GM21619 (cell line): ENCODE data around the gene ABR.

Experiments
- ATAC-seq: cut with Tn5 transposase; IDR thresholded peaks from one replicate; pipeline ENCODE4 v1.9.1; 2021; ENCODE audit not compliant: unreplicated experiment

Gene ABR

GRCh38 chr17:1034652-1035210 is 145.1 kb downstream of the ABR start:
- ATAC-seq = no peak

- no peak for ATAC-seq
These were observed 146.3 kb downstream of the ABR start for GRCh38 chr17:1033503-1033902.

DNA sequence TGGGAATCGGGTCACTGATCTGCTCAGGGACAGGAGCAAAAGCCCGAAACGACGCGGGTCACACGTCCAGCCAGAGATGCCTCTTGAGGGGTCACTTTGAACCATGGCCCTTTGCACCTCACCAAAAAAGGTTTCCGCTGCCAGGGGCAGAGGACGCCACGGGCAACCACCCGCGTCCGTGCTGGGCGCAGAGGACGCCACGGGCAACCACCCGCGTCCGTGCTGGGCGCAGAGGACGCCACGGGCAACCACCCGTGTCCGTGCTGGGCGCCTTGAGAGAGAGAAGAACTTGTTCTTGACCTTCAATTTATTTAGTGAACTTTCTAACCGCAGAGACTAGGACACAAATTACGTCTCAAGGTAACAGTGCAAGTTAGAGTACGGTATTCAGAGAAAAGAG is 147.4 kb downstream of the ABR start:
- no peak for ATAC-seq

DNA sequence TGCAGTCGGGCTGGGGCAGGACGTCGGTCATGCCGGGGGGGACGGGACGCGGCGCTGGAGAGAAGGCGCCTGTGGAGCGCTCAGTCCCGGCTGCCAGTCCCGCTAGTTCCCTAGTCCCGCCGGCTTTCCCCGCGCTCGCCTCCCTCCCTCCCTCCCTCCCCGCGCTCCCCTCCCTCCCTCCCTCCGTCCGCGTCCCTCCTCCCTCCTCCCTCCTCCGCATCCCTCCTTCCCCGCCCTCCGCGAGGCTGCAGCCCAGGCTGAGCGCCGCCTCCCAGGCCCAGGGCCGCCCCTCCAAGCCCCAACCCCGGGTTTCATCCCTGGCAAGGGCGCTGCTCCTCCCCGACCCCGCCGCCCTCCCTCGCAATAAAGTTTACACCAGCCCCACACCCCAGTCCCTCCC is 148.1 kb downstream of the ABR start:
- ATAC-seq = no peak

DNA sequence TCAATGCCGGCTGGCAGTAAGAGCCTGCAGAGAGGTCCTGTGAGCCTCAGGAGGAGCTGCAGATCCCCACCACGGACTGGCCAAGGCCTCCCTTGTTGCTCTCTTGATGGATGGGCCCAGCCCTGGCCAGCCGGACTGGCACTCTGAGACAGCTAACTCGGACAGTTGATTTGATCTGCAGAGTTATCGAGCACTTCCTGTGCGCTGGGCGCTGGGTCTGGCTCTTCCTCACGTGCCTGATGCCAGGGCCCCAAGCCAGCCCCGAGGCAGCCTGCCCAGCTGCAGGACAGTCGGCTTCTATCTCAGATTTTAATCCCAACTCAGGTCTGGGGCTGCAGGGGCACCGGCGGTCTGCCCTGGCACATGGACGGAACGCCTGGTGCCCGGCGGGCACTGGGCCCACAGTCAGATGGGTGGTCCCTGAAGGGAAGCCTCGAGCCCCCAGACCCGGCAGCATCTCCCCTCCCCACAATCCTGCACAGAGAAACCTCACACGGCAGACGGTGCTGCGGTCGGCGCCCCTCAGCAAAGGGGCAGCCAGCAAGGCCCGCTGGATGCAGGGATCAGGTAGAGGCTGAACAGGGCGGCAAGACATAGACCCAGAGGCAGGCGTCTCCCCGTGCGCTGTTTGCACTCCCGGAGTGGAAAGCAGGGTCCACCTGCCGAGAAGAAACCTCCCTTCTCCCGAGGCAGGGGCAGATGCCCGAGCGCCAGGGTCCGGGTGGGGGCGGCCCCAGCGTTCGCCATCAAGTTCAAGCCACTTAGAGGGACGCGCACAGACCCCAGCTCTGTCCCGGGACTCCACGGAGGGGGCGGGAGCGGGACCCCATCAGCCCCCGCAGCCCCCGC is 148.9 kb downstream of the ABR start:
- no peak for ATAC-seq

DNA sequence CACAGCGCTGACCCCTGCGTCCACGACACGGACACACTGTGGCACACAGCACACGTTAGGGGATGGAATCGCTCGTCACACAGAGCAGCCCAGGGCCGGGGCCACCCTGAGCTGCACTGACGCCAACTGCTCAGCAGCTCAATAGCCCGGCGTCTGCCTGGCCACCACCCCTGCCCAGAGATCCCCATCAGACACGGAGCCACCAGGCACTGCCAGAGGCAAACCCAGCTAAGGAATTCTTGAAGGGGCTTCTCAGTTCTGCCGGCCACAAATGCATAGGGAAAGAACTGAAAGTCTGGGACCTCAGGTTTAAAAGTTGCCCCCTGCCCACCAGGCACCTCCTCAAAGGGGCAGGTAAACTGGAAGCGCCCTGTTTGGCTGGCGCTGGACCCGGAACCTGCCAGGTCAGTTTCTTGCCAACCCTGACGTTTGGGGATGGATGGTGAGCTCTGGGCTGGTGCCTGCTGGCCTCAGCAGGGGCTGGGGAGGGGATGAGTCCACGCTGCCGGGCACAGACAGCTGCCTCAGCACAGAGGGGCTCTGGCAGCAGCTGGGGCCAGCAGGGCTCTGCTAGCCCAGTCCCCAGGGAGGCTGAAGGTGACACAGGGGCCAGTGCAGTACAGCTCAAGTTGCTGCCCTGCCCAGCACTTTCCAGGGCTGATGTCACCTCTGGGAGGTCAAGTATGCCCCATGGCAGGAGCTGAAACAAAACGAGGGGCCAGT is 149.7 kb downstream of the ABR start:
- ATAC-seq = no peak

DNA sequence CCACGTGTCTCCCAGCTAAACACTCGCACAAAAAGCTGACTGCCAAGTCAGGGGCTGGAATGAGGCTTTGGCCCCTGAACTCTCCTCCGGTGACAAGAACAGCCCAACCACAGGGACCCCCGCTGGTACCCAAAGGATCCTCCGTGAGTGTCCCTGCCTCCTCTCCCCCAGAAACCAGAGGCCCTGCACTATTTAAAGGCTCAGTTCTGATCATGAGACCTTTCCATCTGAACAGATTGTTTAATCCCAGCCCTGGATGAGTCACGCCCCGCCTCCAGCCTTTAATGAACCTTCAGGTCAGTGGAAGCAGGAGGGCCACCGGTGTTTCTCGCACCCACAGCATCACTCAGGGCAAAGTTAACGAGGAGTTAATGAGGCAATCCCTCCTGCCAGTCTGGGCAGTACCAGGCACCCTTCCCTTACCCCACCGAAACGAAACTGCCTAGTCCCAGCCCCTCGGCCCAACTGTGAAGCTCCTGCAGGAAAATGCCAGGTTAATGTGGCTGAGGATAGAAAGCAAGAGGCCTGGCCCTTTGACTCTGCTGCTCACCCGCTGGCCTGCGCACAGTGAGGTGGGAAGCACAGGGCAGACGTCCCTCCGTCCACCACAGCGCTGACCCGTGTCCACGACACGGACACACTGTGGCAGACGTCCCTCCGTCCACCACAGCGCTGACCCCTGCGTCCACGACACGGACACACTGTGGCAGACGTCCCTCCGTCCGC is 150.4 kb downstream of the ABR start:
- ATAC-seq = no peak

GRCh38 chr17:1027044-1027443 is 152.7 kb downstream of the ABR start:
- ATAC-seq = no peak

- ATAC-seq = no peak
These were observed 153.2 kb downstream of the ABR start for GRCh38 chr17:1026599-1026975.

- ATAC-seq = no peak
These were observed 153.8 kb downstream of the ABR start for GRCh38 chr17:1025733-1026598.

- no peak for ATAC-seq
These were observed 155.7 kb downstream of the ABR start for GRCh38 chr17:1024076-1024475.

- ATAC-seq = no peak
These were observed 157.3 kb downstream of the ABR start for GRCh38 chr17:1022278-1023024.

GRCh38 chr17:1021147-1021546 is 158.6 kb downstream of the ABR start:
- ATAC-seq = no peak

GRCh38 chr17:1019451-1019850 is 160.3 kb downstream of the ABR start:
- no peak for ATAC-seq

DNA sequence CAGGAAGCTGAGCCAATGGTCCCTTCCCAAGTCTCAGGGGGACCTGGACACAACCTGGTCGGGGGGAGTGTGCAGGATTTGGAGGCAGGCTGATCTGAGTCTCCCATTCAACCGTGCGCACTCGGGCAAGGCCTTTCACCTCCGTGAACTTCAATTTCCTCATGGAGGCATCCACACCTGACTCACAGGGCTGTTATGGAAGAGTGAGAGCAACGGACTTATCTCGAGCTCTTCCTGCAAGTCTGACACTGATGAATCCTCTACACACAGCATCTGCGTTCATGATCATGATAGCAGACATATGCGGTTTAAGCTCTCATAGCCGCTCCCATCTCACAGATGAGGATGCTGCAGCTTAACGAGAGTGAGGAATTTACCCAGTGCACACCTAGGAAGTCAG is 161.2 kb downstream of the ABR start:
- ATAC-seq = no peak

DNA sequence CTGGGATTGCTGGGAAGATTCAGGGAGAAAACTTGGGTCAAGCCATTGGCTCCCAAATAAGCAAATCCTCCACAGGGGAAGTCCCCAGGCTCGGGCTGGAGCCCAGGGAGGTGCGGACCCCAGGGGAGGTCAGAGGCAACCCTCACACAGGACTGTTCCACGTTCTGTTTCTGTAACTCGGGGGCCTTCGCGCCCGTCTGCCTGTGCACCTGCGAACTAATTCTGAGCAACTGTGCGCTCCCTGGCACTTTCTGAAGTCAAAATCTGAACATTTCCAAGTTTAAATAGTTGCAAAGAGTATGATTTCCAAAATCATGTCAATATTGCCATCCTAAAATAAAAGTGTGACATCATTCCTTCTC is 166.1 kb downstream of the ABR start:
- no peak for ATAC-seq

GRCh38 chr17:1012823-1013728 is 166.7 kb downstream of the ABR start:
- no peak for ATAC-seq

GRCh38 chr17:1011760-1012735 is 167.7 kb downstream of the ABR start:
- ATAC-seq = no peak
